GM19023 (cell line): ENCODE measurements around the gene BRSK2.

Source experiments
- ATAC-seq: cut with Tn5 transposase; IDR thresholded peaks from one replicate; pipeline ENCODE4 v1.9.1; 2021; ENCODE audit warnings: mild to moderate bottlenecking, moderate library complexity; ENCODE audit not compliant: unreplicated experiment

The BRSK2 gene

GRCh38 chr11:1449490-1450243 is 59.9 kb downstream of the BRSK2 start:
- no peak for ATAC-seq

DNA sequence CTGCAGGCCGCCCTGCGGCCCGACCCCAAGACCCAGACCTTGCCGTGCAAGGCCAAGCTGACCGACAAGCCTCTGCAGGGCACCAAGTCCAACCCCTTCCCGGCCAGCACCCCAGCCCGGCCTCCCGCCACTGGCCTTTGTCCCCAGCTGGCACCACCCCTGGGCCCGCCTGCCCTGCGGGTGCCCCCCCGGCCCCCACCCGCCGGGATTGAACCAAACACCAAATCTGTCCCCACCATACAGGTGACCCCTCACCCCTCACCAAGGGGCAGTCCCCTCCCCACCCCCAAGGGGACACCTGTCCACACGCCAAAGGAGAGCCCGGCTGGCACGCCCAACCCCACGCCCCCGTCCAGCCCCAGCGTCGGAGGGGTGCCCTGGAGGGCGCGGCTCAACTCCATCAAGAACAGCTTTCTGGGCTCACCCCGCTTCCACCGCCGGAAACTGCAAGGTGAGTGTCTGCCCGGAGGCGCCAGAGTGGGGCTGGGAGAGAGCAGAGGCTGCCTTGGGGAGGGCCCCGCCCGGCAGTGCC is 60.7 kb downstream of the BRSK2 start:
- no peak for ATAC-seq

DNA sequence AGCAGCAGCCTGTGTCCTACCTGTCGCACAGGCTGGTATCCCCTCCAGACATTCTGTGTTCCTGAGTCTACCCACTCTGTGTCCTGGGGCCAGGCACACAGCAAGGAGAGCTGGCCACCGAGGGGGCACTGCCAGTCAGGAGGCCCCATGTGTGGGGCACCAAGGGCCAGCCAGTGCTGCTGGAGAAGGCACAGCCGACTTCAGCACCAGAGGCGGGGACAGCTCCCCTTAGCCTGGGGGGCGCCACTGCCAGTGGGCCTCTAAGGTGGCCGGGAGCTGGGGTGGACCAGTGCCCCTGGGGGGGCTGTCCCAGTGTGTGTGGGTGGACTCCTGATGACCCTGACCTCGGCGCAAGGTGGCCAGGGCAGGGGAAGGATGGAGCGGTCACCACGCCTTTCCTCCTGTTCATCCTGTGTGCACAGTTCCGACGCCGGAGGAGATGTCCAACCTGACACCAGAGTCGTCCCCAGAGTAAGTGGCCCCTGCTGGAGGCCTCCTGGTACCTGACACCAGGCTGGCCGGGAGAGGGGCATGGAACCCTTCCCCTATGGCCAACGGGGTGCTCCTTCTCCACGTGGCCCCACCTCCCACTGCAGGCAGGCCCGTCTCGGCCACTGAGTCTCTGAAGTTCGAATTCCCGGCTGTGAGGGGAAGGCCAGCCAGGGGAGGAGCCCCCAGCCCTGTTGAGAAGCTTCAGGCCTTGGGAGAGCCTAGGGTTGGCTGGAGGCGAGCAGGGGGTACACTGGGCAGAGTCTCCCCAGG is 61.4 kb downstream of the BRSK2 start:
- ATAC-seq: no peak

GRCh38 chr11:1451781-1452470 is 62.2 kb downstream of the BRSK2 start:
- ATAC-seq: no peak

- ATAC-seq: no peak
Measured at GRCh38 chr11:1452744-1453143, 63.0 kb downstream of the BRSK2 start.

DNA sequence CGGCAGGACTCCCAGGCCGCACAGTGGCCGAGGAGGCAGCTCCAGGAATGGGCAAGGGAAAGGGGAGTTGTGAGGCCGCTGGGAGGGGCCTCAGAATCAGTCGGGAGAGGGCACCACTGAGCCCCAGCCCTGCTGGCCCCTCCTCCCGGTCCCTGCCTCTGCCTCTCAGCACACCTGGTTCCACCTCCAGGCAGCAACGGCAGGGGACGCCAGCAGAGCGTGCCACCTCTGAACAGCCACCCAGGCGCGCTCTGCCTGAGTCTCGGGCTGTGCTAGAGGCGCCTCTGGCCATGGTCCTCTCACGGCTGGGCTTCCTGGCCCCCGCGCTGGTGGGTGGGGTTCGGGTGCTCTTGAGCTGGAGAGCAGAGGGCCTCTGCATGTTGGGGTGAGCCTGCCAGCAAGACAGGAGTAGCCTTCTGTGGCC is 63.9 kb downstream of the BRSK2 start:
- ATAC-seq: no peak

GRCh38 chr11:1454576-1454975 is 64.8 kb downstream of the BRSK2 start:
- no peak for ATAC-seq

- ATAC-seq: no peak
Measured at GRCh38 chr11:1455032-1455762, 65.5 kb downstream of the BRSK2 start.

DNA sequence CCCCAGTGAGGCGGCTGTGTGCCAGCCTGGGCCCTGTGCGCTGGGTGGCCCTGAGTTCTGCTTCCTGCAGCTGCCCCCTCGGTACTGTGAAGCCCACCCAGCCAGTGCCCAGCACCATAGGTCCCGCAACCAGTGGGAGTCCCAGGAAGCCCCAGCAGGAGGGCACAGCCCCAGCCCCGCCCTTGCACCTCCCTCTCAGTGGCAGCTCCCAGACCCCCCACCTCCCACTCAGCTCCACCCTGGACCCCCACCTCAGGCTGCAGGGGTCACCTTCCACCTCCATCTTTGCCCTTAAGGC is 66.0 kb downstream of the BRSK2 start:
- ATAC-seq: no peak

GRCh38 chr11:1456176-1456575 is 66.4 kb downstream of the BRSK2 start:
- ATAC-seq: no peak

DNA sequence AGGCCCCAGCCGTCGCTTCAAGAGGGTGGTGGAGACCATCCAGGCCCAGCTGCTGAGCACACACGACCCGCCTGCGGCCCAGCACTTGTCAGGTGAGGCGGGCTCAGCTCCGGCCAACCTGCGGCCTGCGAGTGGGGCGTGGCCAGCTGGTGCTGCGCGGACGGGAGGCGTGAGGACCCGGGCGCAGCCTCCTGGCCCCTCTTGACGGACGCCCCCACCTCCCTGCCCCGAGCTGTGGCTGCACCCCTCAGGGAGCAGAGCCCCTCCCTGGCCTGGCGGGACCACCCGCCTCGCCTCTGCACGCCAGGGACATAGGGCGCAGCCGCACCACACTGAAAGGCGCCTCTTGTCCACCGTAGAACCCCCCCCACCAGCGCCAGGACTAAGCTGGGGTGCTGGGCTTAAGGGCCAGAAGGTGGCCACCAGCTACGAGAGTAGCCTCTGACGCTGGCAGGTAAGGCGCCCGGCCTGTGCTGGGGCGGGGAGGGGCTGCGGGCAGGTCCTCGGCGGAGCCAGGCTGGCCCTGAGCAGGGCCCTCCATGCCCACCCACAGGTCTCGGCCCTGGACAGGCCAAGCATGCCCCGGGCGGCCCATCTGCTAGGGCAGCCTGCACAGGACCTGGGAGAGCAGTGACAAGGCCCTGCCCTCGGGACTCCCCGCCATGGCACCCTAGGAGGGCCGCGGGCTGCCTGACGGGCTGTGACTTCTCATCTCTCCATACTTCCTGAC is 67.0 kb downstream of the BRSK2 start:
- no peak for ATAC-seq

GRCh38 chr11:1457326-1457680 is 67.6 kb downstream of the BRSK2 start:
- no peak for ATAC-seq

GRCh38 chr11:1457856-1458255 is 68.1 kb downstream of the BRSK2 start:
- no peak for ATAC-seq

DNA sequence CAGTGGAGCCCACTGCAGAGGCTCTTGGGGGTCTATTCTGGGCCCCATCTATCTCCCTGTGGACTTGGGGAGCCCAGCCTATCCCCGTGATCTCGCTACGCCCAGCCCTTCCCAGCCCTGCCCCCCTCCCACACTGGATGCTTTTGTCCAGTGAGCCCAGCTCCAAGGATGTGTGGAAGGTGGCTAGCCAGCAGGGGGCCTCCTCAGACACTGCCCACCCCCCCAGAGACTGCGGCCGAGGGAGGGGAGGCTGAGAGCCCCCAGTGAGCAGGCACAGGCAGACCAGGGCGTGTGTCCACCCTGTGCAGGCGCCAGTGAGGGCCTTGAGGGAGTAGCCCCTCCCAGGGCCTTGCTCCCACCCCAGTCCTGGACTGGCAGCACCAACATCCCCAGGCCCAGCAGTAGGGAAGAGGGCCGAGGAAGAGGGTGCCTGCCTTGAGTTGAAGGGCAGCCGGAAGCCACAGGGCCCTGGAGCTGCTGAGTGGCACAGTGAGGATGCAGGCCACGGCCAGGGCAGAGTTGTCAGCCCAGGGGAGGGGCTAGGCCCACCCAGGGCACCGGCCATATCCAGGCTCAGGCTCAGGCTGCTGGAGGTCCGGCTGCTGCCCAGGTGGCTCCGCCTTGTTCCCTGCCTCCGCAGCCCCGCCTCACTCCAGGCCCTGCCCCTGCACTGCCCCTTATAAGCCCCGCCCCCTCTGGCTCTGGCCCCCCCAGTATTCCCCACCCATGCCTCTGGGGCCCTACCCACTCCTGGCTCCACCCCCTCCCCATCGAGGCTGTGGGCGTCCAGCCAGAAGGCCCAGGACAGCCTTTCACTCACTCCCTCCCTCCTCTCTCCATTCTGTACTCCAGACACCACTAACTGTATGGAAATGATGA is 68.8 kb downstream of the BRSK2 start:
- no peak for ATAC-seq

DNA sequence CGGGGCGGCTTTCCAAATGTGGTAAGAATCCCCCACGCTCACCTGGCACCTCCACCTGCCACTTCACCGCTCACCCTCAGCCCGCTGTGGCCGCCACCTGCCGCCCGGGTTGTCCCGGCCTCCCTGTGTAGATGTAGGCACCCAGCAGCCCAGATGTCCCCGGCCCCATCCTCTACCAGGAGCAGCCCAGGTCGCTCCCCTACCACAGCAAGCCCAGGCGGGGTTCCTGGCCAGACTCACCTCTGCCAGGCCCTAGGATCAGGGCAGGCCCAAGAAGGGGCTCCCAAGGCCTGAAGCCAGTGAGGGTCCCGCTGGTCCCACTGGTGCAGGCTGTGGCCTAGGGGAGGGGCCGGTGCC is 69.5 kb downstream of the BRSK2 start:
- ATAC-seq: no peak

DNA sequence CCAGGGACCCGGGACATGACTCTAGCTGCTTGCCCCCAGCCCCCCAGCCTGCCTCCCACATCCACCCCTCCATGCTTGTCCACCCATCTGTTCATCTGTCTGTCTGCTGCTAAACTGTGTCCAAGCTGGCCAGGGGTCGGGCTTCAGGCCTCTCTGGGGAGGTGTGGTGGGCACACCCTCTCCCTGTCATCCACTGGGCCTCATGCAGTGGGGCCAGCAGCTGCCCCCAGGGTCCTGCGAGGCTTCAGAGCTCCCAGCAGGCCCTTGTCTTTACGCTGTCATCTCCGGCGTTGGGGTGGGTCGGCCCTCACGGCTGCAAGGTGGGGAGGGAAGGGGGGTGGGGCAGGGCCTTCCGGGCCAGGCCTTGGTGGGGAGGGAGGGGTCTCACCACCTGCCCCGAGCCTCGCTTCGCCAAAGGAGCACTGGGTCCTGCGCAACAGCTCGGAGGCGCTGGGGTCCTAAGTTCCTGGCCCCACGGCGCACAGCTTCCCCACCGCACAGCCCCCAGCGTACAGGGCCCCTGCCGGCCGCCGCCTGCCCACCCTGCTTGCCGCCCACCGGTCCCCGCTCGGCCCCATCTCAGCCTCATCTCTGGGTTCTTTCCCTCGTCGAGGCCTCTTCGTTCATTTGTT is 70.1 kb downstream of the BRSK2 start:
- no peak for ATAC-seq

- no peak for ATAC-seq
Measured at GRCh38 chr11:1460396-1460985, 70.8 kb downstream of the BRSK2 start.

GRCh38 chr11:1460986-1461825 is 71.5 kb downstream of the BRSK2 start:
- ATAC-seq: no peak
